Stimulated activated memory B cell treated with anti-CD40 and anti-IgM and Interleukin-4, amounts not matched to agents 10 μg/mL and 1 μg/mL and 100 μg/mL, for 72 hours (primary cell): ENCODE results near the gene SLC24A3.

Source experiments
- ATAC-seq: fragments of 150-1000 bp; cut with Tn5 transposase; 2 replicates; pipeline ENCODE4 v1.10.0; 2021
- H3K27ac Mint-ChIP-seq: one replicate; pipeline ENCODE4 v1.8.0; 2022; ENCODE audit warnings: mild to moderate bottlenecking, mixed read lengths
- H3K27me3 Mint-ChIP-seq: one replicate; pipeline ENCODE4 v1.8.0; 2022; ENCODE audit warnings: mixed read lengths
- H3K36me3 Mint-ChIP-seq: one replicate; pipeline ENCODE4 v1.8.0; 2022; ENCODE audit warnings: mixed read lengths
- H3K4me1 Mint-ChIP-seq: one replicate; pipeline ENCODE4 v1.8.0; 2022; ENCODE audit warnings: mixed read lengths
- H3K4me3 Mint-ChIP-seq: one replicate; pipeline ENCODE4 v1.8.0; 2022; ENCODE audit warnings: mild to moderate bottlenecking, moderate library complexity, mixed read lengths
- H3K9me3 Mint-ChIP-seq: one replicate; pipeline ENCODE4 v1.8.0; 2022; ENCODE audit warnings: mixed read lengths

SLC24A3 gene

GRCh38 chr20:19463597-19463996 lies 251.2 kb downstream of the SLC24A3 start:
- H3K36me3 Mint-ChIP-seq = no peaks in the 10 kb centered on the region
- no peak overlapping the region for H3K4me3 Mint-ChIP-seq
- H3K9me3 Mint-ChIP-seq = no peaks in the 10 kb centered on the region
- no peak overlapping the region for H3K27ac Mint-ChIP-seq
- no peaks in the 10 kb centered on the region for H3K4me1 Mint-ChIP-seq
- no peak for ATAC-seq
- peaks cover 27% of the 10 kb centered on the region for H3K27me3 Mint-ChIP-seq

DNA sequence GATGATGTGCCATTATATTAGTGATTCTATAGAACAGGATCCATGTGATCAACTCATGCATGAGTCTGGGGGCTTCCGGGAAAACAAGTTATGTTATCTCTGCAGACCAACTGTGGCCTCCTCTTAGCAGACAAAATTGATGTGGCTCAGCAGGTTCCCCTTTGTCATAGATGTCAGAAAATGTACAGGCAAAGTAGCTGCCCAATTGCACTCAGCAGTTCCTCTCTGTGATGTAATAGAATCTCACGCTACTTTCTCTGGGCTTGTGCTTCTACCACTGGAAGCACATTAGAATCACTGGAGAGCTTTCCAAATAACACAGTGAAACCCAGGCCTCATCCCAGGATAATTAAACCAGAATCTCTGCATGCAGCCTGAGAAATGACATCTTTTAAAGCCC lies 253.1 kb downstream of the SLC24A3 start:
- no peak for ATAC-seq

DNA sequence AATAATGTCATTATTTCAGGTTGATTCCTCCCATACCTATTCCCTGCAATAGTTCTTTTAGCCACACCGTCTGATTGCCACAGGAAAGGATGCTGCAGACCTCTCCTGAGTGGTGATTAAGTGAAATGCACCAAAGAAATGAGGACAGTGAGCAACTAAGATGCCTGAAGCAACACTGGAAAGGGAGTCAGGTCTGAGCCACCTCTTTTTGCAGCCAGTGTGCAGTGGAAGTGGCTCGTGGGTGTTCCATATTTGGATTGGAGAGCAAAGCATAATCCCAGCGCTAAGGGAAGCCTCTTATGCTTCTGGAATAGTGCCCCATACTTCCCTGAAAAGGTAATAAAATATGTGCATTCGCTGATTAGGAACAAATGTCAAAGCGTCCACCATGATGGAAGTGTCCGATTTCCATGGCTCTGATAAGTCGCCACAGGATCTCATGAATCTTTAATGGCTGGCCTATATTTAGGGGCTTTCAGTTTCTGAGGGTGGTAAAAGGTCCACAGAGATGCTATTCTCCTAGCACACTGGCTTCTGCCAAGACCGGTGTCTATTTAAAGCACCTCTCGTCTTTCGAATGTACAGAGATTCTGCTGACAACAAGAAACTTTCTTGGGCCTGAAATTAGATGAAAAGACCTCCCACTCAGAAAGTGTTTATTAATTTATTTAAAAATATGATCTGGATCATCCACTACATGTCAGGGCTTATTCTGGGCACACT lies 253.9 kb downstream of the SLC24A3 start:
- Mint-ChIP-seq H3K4me1 (no peaks in the 10 kb centered on the region), H3K27me3 (peaks cover 24% of the 10 kb centered on the region), H3K9me3 (no peaks in the 10 kb centered on the region), H3K4me3 (no peak overlapping the region), H3K27ac (no peak overlapping the region), H3K36me3 (no peaks in the 10 kb centered on the region)
- ATAC-seq = no peak

More for the DNA sequence above, 253.1 kb downstream of the SLC24A3 start:
- Mint-ChIP-seq H3K9me3 (no peaks in the 10 kb centered on the region), H3K27ac (no peak overlapping the region), H3K27me3 (peaks cover 18% of the 10 kb centered on the region), H3K36me3 (no peaks in the 10 kb centered on the region), H3K4me3 (no peak overlapping the region), H3K4me1 (no peaks in the 10 kb centered on the region)

DNA sequence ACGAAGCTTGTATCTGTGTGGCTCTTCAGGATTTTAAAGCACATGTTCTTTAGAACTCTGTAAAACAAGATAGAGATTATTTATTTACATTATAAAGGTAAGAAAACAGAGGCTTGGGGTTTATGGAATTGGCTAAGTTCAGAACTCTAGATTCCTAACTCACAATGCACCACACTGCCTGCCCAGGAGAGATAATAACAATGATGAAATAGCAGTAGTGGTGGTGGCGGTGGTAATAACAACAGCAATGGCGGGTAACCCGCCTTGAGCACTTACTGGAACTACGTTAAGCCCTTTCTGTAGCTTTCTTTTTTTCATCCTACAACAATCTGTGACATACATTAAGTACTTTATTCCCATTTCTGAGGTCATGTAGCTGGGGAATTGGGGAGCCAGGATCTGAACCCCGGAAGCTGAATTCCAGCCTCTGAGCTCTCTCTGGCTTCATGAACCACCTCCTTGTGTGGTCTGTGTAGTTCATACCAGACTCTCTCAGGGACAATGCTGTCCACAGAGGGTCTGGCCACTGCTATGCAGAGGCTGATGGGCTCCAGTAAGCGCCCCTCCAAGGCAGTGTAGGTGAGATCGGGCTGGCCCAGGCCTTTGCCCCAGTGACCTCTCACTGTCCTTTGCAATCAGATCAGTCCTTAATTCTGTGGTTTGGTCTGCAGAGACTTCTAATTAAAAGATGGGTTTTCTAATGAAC lies 260.9 kb downstream of the SLC24A3 start:
- Mint-ChIP-seq H3K27ac (no peak overlapping the region), H3K4me1 (no peaks in the 10 kb centered on the region), H3K9me3 (no peaks in the 10 kb centered on the region), H3K4me3 (no peak overlapping the region), H3K27me3 (peaks cover 7% of the 10 kb centered on the region), H3K36me3 (no peaks in the 10 kb centered on the region)
- ATAC-seq = no peak

DNA sequence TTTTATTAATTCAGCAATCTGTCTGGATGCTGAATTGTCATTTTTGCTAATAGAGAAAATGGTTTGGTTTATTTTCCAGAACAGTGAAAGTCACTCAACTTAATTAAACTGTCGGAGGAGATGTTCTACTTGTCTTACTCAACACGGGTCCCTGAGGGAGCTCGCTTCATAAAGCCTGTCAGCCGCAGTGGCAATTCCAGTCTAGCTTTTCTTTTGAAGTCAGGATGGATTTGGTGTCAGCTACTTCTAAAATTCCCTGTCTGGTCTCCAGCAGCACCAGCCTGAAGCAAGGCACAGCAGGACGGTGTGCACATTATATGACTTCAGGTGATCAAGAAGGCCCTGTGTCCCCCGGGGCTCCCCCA lies 261.5 kb downstream of the SLC24A3 start:
- no peak overlapping the region for H3K27ac Mint-ChIP-seq
- no peak for ATAC-seq
- no peak overlapping the region for H3K4me3 Mint-ChIP-seq
- no peaks in the 10 kb centered on the region for H3K9me3 Mint-ChIP-seq
- H3K4me1 Mint-ChIP-seq = no peaks in the 10 kb centered on the region
- no peaks in the 10 kb centered on the region for H3K36me3 Mint-ChIP-seq
- peaks cover 7% of the 10 kb centered on the region for H3K27me3 Mint-ChIP-seq

- Mint-ChIP-seq H3K27ac (no peak overlapping the region), H3K4me3 (no peak overlapping the region), H3K27me3 (peaks cover 6% of the 10 kb centered on the region), H3K36me3 (no peaks in the 10 kb centered on the region), H3K9me3 (no peaks in the 10 kb centered on the region), H3K4me1 (no peaks in the 10 kb centered on the region)
- ATAC-seq = no peak
Measured at GRCh38 chr20:19478320-19478895, 266.0 kb downstream of the SLC24A3 start.

DNA sequence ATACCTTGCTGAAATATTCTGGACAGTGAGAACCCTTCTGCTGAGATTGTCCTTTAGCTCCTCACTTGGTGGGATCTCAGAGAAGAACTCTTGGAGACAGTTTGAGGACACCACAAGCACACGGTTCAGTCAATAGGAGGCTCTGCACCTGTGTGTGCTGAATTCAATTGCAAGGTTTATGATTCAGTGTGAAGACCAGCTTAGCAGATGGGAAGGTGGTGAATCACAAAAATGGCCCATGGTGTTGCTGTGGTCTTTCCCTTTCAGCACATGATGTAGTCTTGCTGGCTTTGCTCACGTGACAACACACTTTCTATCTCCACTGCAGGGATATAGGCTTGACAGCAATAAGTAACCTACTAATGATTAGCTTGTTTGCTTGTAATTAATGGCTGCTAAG lies 270.3 kb downstream of the SLC24A3 start:
- no peaks in the 10 kb centered on the region for H3K4me1 Mint-ChIP-seq
- H3K4me3 Mint-ChIP-seq = no peak overlapping the region
- no peak overlapping the region for H3K27ac Mint-ChIP-seq
- H3K36me3 Mint-ChIP-seq = no peaks in the 10 kb centered on the region
- ATAC-seq = no peak
- H3K9me3 Mint-ChIP-seq = peaks cover 2% of the 10 kb centered on the region
- peaks cover 6% of the 10 kb centered on the region for H3K27me3 Mint-ChIP-seq

DNA sequence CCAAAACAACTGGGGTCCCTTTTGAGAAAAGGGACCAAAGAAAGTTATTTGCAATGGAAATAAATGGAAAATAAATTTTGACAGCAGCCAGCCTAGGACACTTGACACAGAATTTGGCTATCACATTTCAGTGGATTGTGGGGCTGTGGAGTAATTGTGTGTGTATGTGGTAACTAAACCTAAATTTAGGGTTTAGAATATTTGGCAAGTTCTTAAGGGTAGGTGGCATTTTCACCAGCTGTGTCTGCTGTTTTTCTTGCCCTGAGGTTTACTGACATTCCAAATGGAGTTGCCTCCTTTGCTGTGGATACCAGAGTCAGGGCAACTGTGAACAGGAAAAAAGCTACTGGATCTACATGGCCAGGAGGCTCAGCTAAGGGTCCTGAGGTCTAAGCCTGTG lies 270.9 kb downstream of the SLC24A3 start:
- ATAC-seq = no peak
- Mint-ChIP-seq H3K9me3 (peaks cover 2% of the 10 kb centered on the region), H3K4me3 (no peak overlapping the region), H3K4me1 (no peaks in the 10 kb centered on the region), H3K36me3 (no peaks in the 10 kb centered on the region), H3K27ac (no peak overlapping the region), H3K27me3 (peaks cover 6% of the 10 kb centered on the region)

DNA sequence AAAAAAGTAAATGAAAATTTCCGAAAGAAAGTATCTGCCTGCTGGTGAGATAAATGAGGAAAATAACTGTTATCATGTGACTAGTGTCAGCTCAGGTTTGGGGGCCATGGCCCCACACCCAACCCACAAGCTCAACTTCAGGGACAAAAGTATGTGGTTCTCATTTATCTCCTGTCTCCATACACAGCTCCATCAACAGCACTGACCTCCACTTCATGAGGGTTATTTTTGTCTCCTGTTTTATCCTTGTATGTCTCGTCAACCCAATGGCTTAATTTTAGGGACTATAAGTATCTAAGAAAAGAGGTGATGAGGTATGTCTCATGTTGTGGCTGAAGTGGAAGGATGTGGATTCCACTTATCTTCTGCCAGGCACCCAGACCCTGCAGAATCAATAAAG lies 274.0 kb downstream of the SLC24A3 start:
- Mint-ChIP-seq H3K27ac (no peak overlapping the region), H3K27me3 (peaks cover 15% of the 10 kb centered on the region), H3K4me1 (no peaks in the 10 kb centered on the region), H3K36me3 (no peaks in the 10 kb centered on the region), H3K9me3 (peaks cover 2% of the 10 kb centered on the region), H3K4me3 (no peak overlapping the region)
- no peak for ATAC-seq

DNA sequence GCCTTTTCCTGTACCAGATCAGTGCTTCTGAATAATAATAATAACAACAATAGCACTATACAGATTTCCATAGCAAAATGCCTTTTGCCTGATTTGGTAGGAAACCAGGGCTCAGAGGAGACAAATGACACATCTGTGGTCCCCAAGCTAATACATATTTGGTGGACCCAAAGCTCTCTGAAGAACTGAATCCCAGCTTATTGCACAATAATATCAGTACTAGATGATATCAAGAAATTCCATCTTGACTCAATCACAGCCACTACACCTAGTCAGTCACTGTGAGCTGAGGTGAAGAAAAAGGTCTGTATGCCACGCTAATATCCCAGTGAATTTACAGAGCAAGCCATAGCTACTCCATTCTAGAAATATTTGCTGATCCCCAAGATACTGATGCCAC lies 275.0 kb downstream of the SLC24A3 start:
- no peak for ATAC-seq
- Mint-ChIP-seq H3K4me3 (no peak overlapping the region), H3K27me3 (peaks cover 12% of the 10 kb centered on the region), H3K36me3 (no peaks in the 10 kb centered on the region), H3K4me1 (no peaks in the 10 kb centered on the region), H3K27ac (no peak overlapping the region), H3K9me3 (peaks cover 2% of the 10 kb centered on the region)

DNA sequence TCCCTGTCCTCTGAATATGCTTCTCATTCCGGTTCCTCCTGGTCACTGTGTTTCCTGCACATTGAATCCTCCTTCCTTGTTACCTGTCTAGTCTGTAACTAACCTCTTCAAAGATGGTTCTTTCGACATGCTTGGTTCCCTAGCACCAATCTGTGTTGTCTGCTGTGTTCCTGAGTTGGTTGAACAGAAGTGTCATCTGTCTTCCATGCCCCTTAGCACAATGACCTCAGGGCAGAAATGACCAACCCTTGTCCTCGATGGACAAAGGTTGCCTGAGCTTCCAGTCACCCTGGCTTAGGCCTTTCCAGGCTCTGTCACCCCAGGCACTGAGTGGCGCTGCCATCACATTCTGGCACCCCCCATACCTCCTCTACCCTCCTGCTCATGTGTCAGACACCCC lies 278.8 kb downstream of the SLC24A3 start:
- no peak overlapping the region for H3K27ac Mint-ChIP-seq
- no peaks in the 10 kb centered on the region for H3K36me3 Mint-ChIP-seq
- peaks cover 18% of the 10 kb centered on the region for H3K27me3 Mint-ChIP-seq
- H3K4me3 Mint-ChIP-seq = no peak overlapping the region
- ATAC-seq = no peak
- H3K9me3 Mint-ChIP-seq = no peaks in the 10 kb centered on the region
- no peaks in the 10 kb centered on the region for H3K4me1 Mint-ChIP-seq

DNA sequence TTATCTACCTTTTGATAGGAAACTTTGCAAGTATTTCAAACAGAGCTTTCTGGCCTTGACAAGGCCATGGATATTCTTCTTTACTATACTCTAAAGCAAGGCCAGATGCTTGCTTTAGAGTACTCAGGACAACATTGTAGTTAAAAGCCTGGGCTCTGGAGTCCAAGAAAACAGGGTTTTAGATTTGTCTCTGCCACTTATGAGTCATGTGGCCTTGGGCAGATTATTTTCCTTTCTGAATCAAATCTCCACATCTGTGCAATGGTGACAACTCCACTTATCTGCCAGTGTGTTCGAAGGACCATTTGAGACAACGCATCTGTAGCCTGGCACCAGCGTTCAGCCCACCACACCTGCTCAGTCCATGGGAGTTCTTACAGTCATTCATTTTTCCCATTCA lies 279.7 kb downstream of the SLC24A3 start:
- no peaks in the 10 kb centered on the region for H3K36me3 Mint-ChIP-seq
- no peak overlapping the region for H3K27ac Mint-ChIP-seq
- H3K4me3 Mint-ChIP-seq = no peak overlapping the region
- no peaks in the 10 kb centered on the region for H3K9me3 Mint-ChIP-seq
- peaks cover 19% of the 10 kb centered on the region for H3K27me3 Mint-ChIP-seq
- no peak for ATAC-seq
- H3K4me1 Mint-ChIP-seq = no peaks in the 10 kb centered on the region

DNA sequence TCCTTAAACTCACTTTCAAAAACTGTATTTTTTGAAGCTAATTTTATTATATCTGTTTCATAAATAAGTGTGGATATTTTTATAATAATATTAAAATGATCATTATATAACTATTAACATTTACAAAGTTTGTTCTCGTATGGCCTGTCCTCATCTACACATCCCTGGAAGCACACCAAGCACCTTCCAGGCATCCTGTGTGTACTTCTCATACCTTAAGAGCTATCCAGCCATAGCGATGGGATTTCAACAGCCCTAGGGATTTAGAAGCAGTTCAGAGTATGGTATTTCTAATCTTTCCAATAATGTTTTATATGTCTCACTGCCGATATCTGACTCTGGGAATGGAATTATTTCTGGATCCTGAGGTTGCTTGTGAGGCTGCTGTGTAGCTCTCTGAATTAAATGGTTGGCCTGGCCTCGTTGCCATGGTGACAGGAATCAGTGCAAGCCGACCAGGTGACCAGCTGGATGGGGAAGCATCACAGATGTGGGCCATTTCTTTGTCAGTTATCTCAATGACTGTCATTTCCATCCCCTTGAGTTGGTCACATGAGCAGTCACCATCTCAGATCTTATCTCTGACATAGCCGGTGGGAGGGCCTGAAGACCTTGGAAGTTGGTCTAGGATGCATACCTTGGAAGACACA lies 280.4 kb downstream of the SLC24A3 start:
- no peaks in the 10 kb centered on the region for H3K4me1 Mint-ChIP-seq
- no peaks in the 10 kb centered on the region for H3K9me3 Mint-ChIP-seq
- peaks cover 19% of the 10 kb centered on the region for H3K27me3 Mint-ChIP-seq
- H3K27ac Mint-ChIP-seq = no peak overlapping the region
- H3K36me3 Mint-ChIP-seq = no peaks in the 10 kb centered on the region
- ATAC-seq = no peak
- no peak overlapping the region for H3K4me3 Mint-ChIP-seq

GRCh38 chr20:19493794-19494495 lies 281.5 kb downstream of the SLC24A3 start:
- peaks cover 19% of the 10 kb centered on the region for H3K27me3 Mint-ChIP-seq
- ATAC-seq = no peak
- H3K9me3 Mint-ChIP-seq = no peaks in the 10 kb centered on the region
- no peaks in the 10 kb centered on the region for H3K36me3 Mint-ChIP-seq
- H3K4me3 Mint-ChIP-seq = no peak overlapping the region
- no peak overlapping the region for H3K27ac Mint-ChIP-seq
- H3K4me1 Mint-ChIP-seq = no peaks in the 10 kb centered on the region
